Renal cortex interstitium (tissue), 15 donors: Measurements from ENCODE around the gene NCF1. TPM values are rescaled to one million over a fixed set of nuclear protein-coding genes. Genes with fewer than 3 reads are reported as not detected.
"Not testable (repeated sequence)": the region's sequence is repeated elsewhere in the genome, so short reads cannot be mapped to it uniquely, and the experiment has no call there.

Source experiments
- DNase-seq, 11 donors: peaks; one replicate each; pipeline ENCODE4 v3.0.0-alpha.2; 2013; ENCODE audit warnings: low read depth in 9 of 11, low spot score in 4 of 11; ENCODE audit errors: extremely low read depth in 1 of 11
- long read RNA-seq, 16 experiments: transcript quantifications; one replicate each; lab custom pipeline, GENCODE V29; 2026
- polyA plus RNA-seq, 3 donors: library from polyadenylated mRNA; unstranded; fragments of 120-200 nt; gene quantifications; one replicate each; pipeline ENCODE4 v1.2.1, GENCODE V29; 2013; ENCODE audit not compliant: insufficient read length in 3 of 3

NCF1 gene
- polyA plus RNA-seq, result 1 to 10 TPM; 1.6 to 2.4 (median 2.2) TPM
- long read RNA-seq, donor 1, result 0 reads
- long read RNA-seq, donor 2, result 0 reads
- long read RNA-seq, donor 3, result 0 reads
- long read RNA-seq, donor 4, result 0 reads
- long read RNA-seq, donor 5, result 0 reads
- long read RNA-seq, donor 6, result 0 reads
- long read RNA-seq, donor 7, result 0 reads
- long read RNA-seq, donor 8, result 0 reads
- long read RNA-seq, donor 9, result 0 reads
- long read RNA-seq, donor 10, result 0 reads
- long read RNA-seq, donor 11, result 0 reads
- long read RNA-seq, donor 12, result 0 reads
- long read RNA-seq, donor 13, result 0 reads
- long read RNA-seq, donor 14, result 0 reads
- long read RNA-seq, donor 15, result 0 reads
- long read RNA-seq, donor 16, result 0 reads

GRCh38 chr7:74773760-74774750 is at the start of gene NCF1:
TSS of gene NCF1 (plus strand) at chr7:74774011. CDS start at chr7:74774032, 21 bp downstream.
- DNase-seq, result not testable (repeated sequence)

GRCh38 chr7:74725840-74726239 is 48.0 kb upstream of the NCF1 start:
- DNase-seq, result no peak

GRCh38 chr7:74726309-74727101 is 47.3 kb upstream of the NCF1 start:
- DNase-seq, result no peak

- DNase-seq, result not testable (repeated sequence)
Measured at GRCh38 chr7:74728686-74729085, 45.1 kb upstream of the NCF1 start.

GRCh38 chr7:74730186-74730585 is 43.6 kb upstream of the NCF1 start:
- not testable (repeated sequence) for DNase-seq

- DNase-seq, result not testable (repeated sequence)
Measured at GRCh38 chr7:74739974-74740703, 33.7 kb upstream of the NCF1 start.

GRCh38 chr7:74743936-74744557 is 29.8 kb upstream of the NCF1 start:
- not testable (repeated sequence) for DNase-seq

- not testable (repeated sequence) for DNase-seq
Measured at GRCh38 chr7:74753921-74754482, 19.8 kb upstream of the NCF1 start.

- not testable (repeated sequence) for DNase-seq
Measured at GRCh38 chr7:74756673-74757072, 17.1 kb upstream of the NCF1 start.

GRCh38 chr7:74758268-74758667 is 15.5 kb upstream of the NCF1 start:
- DNase-seq, result not testable (repeated sequence)

- DNase-seq, result not testable (repeated sequence)
Measured at GRCh38 chr7:74758982-74759381, 14.8 kb upstream of the NCF1 start.

- DNase-seq, result not testable (repeated sequence)
Measured at GRCh38 chr7:74765205-74765918, 8.4 kb upstream of the NCF1 start.

GRCh38 chr7:74766509-74766908 is 7.3 kb upstream of the NCF1 start:
- not testable (repeated sequence) for DNase-seq

- DNase-seq, result not testable (repeated sequence)
Measured at GRCh38 chr7:74766991-74767390, 6.8 kb upstream of the NCF1 start.

GRCh38 chr7:74770062-74770461 is 3.7 kb upstream of the NCF1 start:
- not testable (repeated sequence) for DNase-seq

- not testable (repeated sequence) for DNase-seq
Measured at GRCh38 chr7:74772093-74772492, 1.7 kb upstream of the NCF1 start.

- DNase-seq, result not testable (repeated sequence)
Measured at GRCh38 chr7:74775111-74775510, 1.3 kb downstream of the NCF1 start.
